Ishikawa (cell line): Measurements from ENCODE around the gene PGAM2.

Source experiments
- CEBPB ChIP-seq: IDR thresholded peaks from 2 replicates; pipeline ENCODE4 v1.6.1; 2012
- CREB1 ChIP-seq: IDR thresholded peaks from 2 replicates; pipeline ENCODE4 v1.6.1; 2012; ENCODE audit warnings: low read depth
- EGR1 ChIP-seq: IDR thresholded peaks from 2 replicates; pipeline ENCODE4 v1.6.1; 2012
- EP300 ChIP-seq: IDR thresholded peaks from 2 replicates; pipeline ENCODE4 v1.6.1; 2012; ENCODE audit warnings: borderline replicate concordance
- FOXM1 ChIP-seq: IDR thresholded peaks from 2 replicates; pipeline ENCODE4 v1.6.1; 2012; ENCODE audit warnings: low read depth, borderline replicate concordance
- NFIC ChIP-seq: IDR thresholded peaks from 2 replicates; pipeline ENCODE4 v1.6.1; 2012
- RAD21 ChIP-seq: IDR thresholded peaks from 2 replicates; pipeline ENCODE4 v1.6.1; 2012; ENCODE audit warnings: low read depth
- REST ChIP-seq: IDR thresholded peaks from 2 replicates; pipeline ENCODE4 v1.6.1; 2012; ENCODE audit warnings: low read depth, mild to moderate bottlenecking
- TAF1 ChIP-seq: IDR thresholded peaks from 2 replicates; pipeline ENCODE4 v1.6.1; 2012; ENCODE audit warnings: low read depth, mild to moderate bottlenecking
- TCF12 ChIP-seq: IDR thresholded peaks from 2 replicates; pipeline ENCODE4 v1.6.1; 2012; ENCODE audit warnings: low read depth
- TEAD4 ChIP-seq: IDR thresholded peaks from 2 replicates; pipeline ENCODE4 v1.6.1; 2012
- USF1 ChIP-seq: IDR thresholded peaks from 2 replicates; pipeline ENCODE4 v1.6.1; 2012
- YY1 ChIP-seq: IDR thresholded peaks from 2 replicates; pipeline ENCODE4 v1.6.1; 2012; ENCODE audit warnings: low read depth
- ZBTB7A ChIP-seq: IDR thresholded peaks from 2 replicates; pipeline ENCODE4 v1.6.1; 2012; ENCODE audit warnings: low read depth
- TF ChIP-seq, protein P1 (sequence below): IDR thresholded peaks from 2 replicates; pipeline ENCODE4 v1.6.1; 2012

Gene PGAM2

GRCh38 chr7:44093102-44093641 lies 27.8 kb upstream of the PGAM2 start:
- TF ChIP-seq REST, result no peak
- TF ChIP-seq NFIC, result no peak
- TF ChIP-seq USF1, result no peak
- TF ChIP-seq ZBTB7A, result no peak
- TF ChIP-seq TCF12, result no peak
- TF ChIP-seq CREB1, result no peak
- no peak for TF ChIP-seq TAF1
- TF ChIP-seq YY1, result no peak
- TF ChIP-seq TEAD4, result no peak
- TF ChIP-seq, protein P1, sequence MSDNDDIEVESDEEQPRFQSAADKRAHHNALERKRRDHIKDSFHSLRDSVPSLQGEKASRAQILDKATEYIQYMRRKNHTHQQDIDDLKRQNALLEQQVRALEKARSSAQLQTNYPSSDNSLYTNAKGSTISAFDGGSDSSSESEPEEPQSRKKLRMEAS, result no peak
- TF ChIP-seq RAD21, result no peak
- TF ChIP-seq EP300, result no peak
- no peak for TF ChIP-seq CEBPB
- TF ChIP-seq EGR1, result no peak
- TF ChIP-seq FOXM1, result no peak

DNA sequence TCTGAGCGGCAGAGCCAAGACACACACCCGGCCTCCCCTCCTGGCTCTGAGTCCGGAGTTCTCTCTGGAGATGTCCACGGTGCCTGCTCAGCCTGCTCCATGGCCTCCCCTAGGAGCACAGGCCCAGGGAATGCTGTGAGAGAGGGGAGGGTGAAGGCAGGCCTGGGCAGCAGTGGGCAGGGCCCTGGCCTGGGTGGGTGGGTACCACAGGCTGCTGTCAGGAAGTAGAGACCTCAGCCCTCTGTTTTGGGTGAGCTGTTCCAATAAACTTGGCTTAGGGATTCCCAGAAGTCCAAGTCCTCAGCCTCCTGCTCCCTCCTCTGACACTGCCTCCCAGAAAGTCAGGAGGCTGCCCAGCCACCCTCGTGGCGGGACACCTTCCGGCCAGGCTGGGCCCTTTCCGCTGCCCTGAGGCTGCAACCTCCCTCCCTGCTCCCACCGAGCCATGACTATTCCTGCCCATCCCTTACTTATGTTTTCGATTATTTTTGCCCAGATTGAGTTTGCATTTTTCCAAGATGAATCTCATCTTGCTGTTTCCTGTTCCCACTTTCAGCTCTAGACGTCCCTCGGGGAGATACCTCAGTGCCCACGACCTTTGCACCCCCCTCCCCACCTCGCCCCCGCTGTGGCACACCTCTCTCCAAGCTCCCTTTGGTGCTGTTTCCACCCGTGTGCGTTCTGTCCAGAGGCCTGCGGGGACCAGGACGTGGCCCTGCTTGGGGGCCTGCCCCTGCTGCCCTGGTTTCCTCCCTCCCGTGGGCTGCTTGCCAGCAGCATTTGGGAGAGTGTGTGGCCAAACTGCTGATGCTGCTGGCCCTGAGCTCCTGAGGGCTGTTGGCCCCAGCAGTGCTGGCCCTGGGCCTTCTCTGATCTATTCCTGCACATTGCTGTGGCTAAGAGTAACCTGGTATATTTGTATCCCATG lies 22.8 kb upstream of the PGAM2 start:
- TF ChIP-seq, protein P1, result no peak
- TF ChIP-seq TEAD4 (no peak), FOXM1 (no peak), TCF12 (no peak), TAF1 (no peak), CEBPB (no peak), EP300 (no peak), EGR1 (no peak), USF1 (no peak), RAD21 (no peak), REST (no peak), CREB1 (no peak), ZBTB7A (no peak), YY1 (no peak), NFIC (no peak)

- TF ChIP-seq CREB1 (no peak), USF1 (no peak), CEBPB (no peak), TAF1 (no peak), ZBTB7A (no peak), TEAD4 (no peak), NFIC (no peak), REST (no peak), RAD21 (no peak), FOXM1 (no peak), EGR1 (no peak), TCF12 (no peak), EP300 (no peak), YY1 (no peak)
- TF ChIP-seq, protein P1, result no peak
Observed at GRCh38 chr7:44086627-44087026, 21.3 kb upstream of the PGAM2 start.
